Left renal pelvis (tissue), 4 donors: ENCODE data around the gene HMGCR. TPM values are rescaled to one million over a fixed set of nuclear protein-coding genes. Genes with fewer than 3 reads are reported as not detected.
"Not testable (repeated sequence)": the region's sequence is repeated elsewhere in the genome, so short reads cannot be mapped to it uniquely, and the experiment has no call there.

ENCODE experiments used
- DNase-seq, 4 donors: peaks; one replicate each; pipeline ENCODE4 v3.0.0-alpha.2; 2013; ENCODE audit warnings: low read depth in 4 of 4, low spot score in 3 of 4
- polyA plus RNA-seq, 4 donors: library from polyadenylated mRNA; unstranded; fragments of 120-200 nt; gene quantifications; one replicate each; pipeline ENCODE4 v1.2.1, GENCODE V29; 2013; ENCODE audit not compliant: insufficient read length in 4 of 4

Gene HMGCR
- 10 to 100 TPM; 46.5 to 90.7 (median 75.9) TPM for polyA plus RNA-seq

DNA sequence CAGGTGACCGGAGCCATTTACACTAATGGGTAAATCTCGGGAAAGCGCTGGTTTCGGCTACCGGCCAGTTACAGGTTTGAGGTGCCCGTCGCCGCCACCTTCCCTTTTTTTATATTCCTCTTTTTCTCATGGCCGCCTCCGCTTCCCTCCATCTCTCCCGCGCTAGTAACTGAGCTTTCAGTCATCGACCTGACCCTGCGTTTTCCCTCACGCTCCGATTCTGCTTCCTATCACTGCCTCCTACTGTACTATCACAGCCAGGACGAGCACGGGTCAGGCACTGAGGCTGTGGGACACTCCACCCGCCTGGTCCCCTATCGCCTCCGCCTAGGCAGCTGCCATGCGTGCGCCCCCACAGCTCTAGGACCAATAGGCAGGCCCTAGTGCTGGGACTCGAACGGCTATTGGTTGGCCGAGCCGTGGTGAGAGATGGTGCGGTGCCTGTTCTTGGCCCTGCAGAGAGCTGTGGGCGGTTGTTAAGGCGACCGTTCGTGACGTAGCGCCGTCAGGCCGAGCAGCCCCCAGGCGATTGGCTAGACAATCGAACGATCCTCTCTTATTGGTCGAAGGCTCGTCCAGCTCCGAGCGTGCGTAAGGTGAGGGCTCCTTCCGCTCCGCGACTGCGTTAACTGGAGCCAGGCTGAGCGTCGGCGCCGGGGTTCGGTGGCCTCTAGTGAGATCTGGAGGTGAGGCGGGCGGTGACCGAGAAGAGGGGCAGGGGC is at the start of gene HMGCR:
Gene HMGCR (plus strand): TSS at position 606 of the 722 bp plus-strand sequence. CDS start 5,386 bp downstream, outside the sequence.
- DNase-seq = peak; percentile 97 to 98 (median 98)

DNA sequence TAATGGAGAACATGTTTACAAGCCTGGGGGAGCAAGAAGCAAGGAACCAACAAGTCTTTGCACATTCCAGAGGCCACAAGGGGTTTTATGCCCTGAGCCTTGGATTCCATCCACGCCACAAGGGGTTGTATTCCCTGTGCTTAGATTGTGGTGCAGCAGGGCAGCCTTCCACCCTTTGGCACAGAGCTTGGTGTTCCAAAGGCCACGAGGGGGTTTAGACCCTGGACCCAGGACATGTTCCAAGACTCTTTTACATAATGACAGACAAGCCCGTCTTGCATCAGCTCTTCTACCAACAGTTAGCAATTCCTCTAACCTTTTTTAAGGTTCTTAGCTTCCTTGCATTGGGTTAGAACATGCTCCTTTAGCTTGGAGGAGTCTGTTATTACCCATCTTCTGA is 45.2 kb upstream of the HMGCR start:
- not testable (repeated sequence) for DNase-seq

DNA sequence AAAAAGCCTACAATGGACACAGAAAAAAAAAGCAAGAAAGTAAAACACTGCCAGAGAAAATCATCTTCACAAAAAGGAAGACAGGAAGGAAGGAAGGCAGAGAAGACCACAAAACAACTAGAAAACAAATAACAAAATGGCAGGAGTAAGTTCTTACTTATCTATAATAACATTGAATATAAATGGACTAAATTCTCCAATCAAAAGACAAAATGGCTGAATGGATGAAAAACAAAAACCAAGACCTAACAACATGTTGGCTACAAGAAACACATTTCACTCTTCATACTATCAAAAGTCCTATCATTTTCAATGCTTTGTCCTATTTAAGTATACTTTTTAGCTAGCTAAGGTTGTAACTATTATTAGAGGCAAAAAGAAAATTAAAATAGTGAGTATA is 36.9 kb upstream of the HMGCR start:
- no peak for DNase-seq

DNA sequence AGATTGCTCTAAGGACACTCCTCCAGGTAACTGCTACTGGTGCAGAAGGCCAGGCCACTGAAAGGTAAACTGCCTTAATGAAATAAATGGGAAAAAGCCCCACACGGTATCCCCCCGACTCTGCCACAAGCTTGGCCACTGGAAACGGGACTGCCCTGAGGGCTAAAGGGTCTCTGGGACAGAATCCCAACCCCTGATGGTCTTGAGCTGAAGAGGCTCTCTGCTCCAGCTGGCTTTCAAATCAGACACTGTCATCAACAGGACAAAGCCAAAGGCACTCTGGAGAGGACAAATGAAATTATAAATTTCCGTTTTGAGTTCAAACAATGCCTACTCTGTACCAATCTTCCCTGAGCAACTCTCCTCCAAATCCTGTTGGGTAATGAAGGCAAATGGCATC is 33.6 kb upstream of the HMGCR start:
- no peak for DNase-seq

DNA sequence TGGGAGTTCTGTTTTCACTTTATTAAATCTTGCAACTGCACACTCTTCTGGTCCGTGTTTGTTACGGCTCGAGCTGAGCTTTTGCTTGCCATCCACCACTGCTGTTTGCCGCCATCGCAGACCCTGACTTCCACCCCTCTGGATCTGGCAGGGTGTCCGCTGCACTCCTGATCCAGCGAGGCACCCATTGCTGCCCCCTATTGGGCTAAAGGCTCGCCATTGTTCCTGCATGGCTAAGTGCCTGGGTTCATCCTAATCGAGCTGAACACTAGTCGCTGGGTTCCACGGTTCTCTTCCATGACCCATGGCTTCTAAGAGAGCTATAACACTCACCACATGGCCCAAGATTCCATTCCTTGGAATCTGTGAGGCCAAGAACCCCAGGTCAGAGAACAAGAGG is 32.5 kb upstream of the HMGCR start:
- DNase-seq = not testable (repeated sequence)

DNA sequence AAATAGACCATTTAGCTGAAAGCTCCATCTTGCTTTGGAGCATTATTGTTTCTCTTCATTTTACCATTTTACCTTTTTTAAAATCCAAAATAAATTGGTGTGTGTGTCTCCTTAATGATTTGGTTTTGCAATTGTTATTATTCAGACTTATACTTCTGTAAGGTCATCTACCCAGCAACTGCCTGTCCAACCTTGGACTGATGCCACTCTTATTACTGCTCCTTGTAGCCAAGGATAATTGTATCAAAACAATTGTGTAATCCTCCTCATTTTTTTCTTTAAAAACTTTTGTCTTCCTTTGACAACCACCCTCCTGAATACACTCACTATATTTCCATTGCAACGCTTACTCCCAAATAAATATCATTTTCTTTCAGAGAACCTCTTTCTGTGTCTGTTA is 30.3 kb upstream of the HMGCR start:
- no peak for DNase-seq

DNA sequence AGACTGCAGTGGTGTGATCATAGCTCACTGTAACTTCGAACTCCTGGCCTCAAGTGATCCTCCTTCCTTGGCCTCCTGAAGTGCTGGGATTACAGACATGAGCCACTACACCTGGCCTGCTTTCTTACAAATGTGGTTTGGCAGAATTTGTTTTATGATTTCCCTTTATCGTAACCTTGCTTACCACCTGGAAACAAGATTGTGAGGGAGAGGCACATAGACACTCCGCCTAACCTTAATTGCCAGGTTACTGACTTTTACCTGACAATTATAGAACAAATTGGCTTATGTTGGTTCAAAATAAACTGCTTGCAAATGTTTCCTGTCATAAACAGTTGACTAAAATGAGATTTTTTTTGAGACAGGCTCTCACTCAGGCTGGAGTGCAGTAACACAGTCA is 26.8 kb upstream of the HMGCR start:
- DNase-seq = no peak

DNA sequence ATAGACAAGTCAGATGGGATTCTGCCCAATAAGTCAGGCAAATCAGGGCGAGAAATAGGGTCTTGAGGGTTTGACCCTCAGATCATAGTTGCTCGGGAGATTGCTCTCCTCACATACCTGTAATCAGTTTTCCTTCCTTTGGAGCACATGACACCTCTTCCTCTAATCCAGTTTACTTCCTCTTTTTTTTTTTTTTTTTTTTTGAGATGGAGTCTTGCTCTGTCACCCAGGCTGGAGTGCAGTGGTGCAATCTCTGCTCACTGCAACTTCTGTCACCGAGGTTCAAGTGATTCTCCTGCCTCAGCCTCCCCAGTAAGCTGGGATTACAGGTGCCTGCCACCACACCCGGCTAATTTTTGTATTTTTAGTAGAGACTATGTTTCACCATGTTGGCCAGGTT is 17.9 kb upstream of the HMGCR start:
- DNase-seq = not testable (repeated sequence)

DNA sequence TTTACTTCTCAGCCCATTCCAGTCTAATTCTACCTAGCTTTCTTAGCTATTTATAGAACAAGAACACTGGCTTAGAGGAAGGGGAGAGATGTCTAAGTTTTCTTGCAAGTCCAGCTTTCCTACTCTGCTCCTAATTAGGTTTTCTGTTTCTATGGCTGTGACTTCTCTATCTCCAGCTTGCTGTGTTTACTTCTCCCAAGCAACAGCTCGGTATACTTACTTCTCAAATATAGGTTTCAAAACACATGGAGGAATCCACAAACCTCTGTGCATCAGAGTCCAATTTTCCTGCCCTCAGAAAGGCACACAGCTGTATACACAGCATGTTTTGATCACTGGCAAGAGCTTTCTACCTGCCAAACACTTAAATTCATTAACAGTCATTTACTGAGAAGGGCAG is 17.4 kb upstream of the HMGCR start:
- no peak for DNase-seq

DNA sequence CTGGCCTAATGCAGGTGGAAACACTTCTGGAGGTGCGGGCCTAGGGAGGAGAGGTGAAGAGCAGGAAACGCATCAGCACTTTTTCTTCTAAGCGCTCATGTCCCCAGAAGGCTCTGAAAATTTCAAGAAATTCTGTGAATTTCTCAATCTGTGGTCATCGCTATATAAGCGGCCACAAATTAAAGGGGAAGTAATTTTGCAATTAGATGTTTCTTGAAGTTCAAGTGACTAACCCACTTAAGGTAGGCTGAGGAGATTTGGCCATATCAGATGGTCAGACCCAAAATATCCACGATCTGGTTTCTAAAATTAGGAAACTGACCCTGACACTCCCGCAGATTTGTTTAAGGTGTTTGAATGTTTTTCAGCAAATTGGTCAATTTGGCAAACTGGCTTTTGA is 16.6 kb upstream of the HMGCR start:
- DNase-seq = no peak

DNA sequence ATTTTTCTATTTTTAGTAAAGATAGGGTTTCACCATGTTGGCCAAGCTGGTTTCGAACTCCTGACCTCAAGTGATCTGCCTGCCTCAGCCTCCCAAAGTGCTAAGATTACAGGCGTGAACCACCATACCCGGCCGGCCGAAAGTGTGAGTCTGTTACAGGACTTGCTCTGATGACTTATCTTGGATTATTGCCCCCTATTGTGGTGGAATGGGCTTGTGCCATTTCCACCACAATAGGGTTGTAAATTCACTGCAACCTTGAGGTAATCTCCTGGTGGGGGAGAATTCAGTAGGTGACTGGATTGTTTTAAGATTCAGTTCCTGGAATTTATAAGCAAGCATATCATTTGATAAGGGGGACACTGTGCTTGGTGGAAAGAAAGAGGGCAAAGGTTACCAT is 15.0 kb upstream of the HMGCR start:
- DNase-seq = no peak

DNA sequence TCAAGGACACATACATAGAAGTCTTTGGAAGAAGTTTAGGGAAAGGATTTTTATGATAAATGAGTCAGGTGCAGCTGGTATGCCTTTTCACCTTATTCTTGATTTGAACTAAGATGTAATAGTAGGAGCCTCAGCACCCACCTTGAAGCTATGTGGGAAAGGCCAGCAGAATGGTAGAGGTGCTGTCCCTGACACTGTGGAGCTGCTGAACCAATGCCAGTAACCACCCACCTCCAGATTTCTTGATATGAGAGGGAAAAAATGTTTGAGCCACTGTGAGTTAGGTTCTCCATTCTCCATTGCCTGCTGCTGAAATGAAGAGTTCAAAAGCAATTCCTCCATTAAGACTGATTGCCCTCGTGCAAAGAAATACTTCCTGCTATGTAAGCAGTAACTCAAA is 12.2 kb upstream of the HMGCR start:
- no peak for DNase-seq

DNA sequence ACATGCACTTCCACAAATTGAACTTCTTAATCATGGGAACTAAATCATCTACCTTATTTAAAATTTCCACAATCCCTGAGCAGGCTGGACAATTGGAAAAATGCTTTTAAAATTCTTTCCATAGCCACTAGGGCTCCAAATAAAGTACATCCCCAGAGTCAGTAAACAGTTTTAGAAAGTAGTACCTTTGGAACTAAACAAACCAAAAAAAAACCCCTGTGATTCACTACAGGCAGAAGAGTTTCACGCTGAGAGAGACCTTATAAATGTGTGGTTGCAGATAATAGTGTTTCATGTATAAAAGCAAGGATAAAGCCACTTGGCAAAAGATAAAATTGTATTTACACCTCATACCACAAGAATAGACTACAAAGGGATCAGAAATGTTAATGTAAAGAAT is 11.8 kb upstream of the HMGCR start:
- no peak for DNase-seq

DNA sequence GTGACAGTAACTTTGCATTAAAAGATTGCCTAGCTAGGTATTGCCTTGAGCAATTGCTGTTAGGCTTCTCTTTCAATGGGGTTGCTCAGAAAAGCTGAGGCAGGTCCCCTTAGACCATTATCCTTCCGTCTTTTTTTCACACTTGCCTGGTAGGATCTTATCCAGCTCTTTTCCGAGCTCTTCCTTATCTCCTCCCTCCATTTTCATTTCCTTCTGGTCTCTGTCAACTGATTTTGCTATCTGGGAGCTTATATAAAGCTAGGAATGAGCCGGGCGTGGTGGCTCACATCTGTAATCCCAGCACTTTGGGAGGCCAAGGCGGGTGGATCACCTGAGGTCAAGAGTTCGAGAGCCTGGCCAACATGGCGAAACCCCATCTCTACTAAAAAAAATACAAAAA is 6.6 kb upstream of the HMGCR start:
- no peak for DNase-seq

DNA sequence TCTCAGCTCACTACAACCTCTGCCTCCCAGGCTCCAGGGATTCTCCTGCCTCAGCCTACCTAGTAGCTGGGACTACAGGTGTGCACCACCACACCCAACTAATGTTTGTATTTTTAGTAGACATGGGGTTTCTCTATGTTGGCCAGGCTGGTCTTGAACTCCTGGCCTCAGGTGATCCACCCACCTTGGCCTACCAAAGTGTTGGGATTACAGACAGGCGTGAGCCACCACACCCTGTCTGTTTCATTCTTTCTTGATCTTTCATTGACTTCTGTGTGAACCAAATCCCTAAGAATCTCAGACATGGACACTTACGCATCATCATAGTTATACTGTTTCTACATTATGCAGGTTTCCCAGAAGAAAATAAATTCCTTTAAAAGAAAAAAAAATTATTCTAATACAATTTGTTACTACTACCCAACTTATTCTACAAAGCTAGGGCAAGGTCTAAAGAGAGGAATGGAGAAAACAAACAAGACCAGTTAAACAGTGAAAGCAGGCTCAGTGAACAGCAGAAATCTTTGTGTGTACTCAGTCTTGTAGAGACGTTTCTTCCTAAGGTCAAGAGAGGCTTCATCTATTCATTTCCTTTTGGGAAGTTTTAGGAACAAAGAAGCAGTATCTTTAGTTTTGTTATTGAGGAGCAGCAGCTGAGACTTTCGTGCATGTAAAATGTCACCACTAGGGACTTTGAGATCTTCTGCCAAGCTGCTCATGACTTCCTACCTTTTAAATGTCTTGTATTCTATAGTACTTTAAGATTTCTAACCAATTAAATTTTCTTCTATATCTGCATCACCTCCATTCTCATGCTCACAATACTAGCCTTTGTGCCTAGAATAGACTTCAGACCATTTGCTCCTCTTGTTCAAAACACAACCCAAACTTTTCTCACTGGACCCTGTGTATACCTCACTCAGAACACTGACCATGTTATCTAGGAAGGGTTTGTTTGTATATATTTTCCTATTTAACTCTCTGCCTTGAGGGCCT is 5.6 kb upstream of the HMGCR start:
- no peak for DNase-seq

DNA sequence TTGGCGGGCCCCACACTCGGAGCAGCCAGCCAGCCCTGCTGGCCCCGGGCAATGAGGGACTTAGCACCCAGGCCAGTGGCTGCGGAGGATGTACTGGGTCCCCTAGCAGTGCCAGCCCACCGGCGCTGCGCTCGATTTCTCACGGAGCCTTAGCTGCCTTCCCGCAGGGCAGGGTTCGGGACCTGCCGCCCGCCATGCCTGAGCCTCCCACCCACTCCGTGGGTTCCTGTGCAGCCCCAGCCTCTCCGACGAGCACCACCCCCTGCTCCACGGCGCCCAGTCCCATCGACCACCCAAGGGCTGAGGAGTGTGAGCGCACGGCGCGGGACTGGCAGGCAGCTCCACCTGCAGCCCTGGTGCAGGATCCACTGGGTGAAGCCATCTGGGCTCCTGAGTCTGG is 3.3 kb upstream of the HMGCR start:
- DNase-seq = not testable (repeated sequence)

DNA sequence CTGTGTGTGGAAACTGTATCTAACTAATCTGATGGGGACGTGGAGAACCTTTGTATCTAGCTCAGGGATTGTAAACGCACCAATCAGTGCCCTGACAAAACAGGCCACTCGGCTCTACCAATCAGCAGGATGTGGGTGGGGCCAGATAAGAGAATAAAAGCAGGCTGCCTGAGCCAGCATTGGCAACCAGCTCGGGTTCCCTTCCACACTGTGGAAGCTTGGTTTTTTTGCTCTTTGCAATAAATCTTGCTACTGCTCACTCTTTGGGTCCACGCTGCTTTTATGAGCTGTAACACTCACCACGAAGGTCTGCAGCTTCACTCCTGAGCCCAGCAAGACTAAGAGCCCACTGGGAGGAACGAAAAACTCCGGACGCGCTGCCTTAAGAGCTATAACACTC is 2.6 kb upstream of the HMGCR start:
- not testable (repeated sequence) for DNase-seq

DNA sequence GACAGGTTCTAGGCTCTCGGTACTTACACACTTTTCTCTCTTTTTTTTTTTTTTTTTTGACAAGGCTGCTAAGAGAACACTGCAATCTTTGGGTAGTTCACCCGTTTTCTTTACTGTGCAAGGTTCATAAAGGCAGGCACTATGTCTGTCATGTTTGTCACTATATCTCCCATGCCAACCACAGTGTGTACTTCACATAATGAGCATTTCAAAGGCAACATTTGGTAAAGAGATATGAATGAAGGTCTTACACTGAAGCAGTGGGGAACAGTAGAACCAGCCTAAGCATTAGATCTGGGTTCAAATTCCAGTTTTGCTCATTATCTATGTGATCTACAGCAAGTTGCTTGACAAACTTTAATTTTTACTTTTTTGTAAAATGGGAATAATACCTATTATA is 1.5 kb upstream of the HMGCR start:
- DNase-seq = no peak

DNA sequence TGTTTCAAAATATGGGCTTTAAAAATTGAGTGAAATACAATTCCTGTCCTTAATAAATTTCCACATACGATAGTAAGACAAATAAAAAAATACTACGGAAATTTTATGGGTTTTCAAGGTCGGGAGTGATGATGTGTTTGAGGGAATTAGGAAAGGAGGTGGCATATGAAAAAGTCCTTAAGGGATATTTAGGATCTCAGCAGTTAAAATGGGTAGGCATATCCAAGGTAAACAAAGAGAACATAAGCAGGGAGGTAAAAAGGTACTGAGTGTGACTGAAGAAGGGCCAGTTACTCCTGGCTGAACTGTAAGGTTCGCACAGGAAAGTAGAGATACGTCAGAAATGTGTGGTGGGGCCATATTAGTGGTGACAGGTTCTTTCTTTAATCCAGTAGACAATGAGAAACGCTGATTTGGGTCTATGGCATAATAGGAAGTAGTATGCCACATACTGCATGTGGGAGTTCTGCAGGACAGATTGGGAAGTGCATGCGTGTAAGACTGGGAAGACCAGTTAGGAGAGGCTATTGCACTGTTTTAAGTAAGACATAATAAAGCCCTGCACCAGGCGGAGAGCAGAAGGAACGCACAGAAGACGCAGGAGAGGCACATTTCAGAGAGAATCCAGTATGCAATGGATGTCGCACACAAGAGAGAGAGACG is 937 bp upstream of the HMGCR start:
- DNase-seq = peak; percentile 35 to 72 (median 56)

DNA sequence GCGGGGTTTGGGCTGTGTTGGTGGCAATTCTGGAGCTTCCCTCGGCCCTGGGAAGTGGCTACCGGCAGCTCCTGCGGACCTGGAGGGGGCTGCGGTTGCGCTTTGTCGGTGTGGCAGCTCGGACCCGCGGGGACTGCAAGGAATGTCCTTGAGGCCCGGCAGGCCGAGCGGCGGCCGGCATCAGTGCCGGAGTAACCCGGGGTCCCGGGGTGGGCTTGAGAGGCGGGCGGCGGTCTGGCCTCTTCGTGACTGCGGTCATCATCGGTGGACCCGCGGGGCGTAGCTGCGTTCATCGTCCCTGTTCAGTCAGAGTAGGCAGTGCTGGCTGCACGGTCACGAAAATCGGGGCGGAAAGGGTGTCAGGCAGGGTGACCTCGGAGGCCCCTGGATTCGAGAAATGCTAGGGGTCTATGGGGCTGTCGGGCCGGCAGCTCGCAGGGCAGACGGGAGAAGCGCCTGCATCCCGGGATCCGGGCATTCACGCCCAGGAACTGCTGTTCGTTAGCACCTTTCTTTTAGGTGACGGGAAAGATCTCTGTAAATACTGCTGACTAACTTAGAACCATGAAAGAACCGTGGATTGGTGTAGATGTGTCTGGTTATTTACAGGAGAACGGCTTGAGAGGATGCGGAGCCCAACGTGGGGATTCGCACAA is 474 bp downstream of the HMGCR start:
- peak in 1 of 4 donors; percentile 10 for DNase-seq

DNA sequence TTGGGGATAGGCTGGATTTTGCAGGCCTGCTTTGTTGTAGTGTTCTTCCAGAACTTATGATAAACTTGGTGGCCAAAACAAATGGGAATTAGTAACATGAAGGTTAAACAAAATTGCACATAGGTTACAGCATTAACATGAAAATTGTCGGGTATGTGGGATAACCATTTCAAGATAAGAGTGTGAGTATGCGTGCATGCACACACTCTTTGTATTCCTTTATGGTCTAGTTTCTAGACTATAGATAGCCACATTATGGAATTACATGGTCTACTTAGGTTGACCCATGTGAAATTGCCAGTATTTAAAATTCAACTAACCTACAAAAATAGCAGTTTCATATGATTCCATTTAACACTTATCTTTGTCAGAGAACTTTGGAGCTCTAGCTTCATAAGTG is 1.4 kb downstream of the HMGCR start:
- no peak for DNase-seq
